CD4-positive, alpha-beta T cell treated with Interleukin-17A for 4 hours (primary cell): ENCODE measurements around the gene PIAS3.
"Not testable (repeated sequence)": the region's sequence is repeated elsewhere in the genome, so short reads cannot be mapped to it uniquely, and the experiment has no call there.

ENCODE experiments used
- DNase-seq: peaks from one replicate; pipeline ENCODE4 v3.0.0-alpha.2; 2020; ENCODE audit warnings: mixed read lengths

PIAS3 gene

DNA sequence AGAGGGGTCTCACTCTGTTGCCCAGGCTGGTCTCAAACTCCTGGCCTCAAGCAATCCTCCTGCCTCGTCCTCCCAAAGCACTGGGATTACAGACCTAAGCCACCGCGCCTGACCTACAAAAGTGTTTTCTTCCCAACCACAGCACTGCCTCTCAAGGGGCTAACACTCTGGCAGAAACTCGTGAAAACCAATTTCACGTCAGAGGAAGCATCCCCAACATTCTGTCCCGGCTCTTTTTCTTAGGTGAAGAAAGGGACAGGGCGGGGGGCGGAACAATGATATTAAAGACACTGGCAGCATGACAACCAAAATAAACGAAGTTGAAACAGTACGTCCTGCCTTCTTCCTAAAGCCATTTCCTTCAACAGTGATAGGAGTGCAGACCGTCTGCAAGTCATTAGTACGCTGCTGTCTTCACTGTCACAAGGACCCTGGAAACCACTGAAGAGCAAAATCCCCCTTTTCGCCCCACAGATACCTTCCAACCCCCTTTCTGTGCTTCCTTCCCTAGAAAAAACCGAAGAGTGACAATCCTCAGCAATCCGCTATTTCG, 36.0 kb downstream of the PIAS3 start:
- DNase-seq = not testable (repeated sequence)

DNA sequence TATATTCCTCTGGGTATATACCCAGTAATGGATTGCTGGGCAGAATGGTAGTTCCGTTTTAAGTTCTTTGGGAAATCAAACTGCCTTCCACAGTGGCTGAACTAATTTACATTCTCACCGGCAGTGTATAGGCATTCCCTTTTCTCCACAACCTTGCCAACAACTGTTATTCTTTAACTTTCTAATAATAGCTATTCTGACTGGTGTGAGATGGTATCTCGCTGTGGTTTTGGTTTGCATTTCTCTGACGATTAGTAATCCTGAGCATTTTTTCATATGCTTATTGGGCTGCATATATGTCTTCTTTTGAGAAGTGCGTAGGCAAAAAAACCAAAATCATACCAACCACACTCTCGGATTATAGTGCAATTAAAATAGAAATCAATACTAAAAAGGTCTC, 40.8 kb downstream of the PIAS3 start:
- DNase-seq = not testable (repeated sequence)

DNA sequence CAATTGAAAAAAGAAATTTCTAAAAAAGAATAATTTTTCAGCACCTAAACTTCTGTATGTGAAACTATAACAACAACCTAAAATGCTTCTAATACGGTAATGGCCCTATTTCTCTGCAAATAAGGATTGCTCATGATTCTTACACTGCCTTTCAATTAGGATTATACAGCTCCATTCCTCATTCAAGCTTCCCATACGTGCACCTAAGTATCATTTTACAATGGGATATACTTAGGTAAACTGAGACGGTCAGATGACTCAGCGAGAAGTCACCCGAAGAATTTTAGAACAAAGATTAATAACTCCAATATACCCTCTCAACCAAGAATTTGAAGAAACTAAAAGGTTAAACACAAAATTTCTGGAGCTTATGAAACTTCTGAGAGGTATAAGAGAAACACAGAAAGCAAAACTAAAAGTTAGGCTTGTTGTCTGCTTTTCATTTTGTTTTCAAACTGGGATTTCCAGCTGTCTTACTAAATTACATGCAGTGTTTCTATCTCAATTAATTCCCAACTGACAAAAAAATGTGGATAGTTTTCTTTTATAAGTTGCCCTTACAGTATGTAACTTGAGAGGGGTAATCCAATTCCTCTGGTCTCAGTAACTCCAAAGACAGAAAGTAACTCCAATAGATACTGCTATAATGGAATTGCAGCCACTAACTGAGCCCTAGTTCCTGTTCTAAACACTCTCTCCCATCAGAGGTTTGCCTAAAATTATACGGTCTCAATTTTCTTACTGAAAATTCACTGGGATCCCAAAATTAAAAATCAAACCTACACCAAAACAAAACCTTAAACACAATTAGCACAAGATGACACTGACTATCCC, 45.7 kb downstream of the PIAS3 start:
- not testable (repeated sequence) for DNase-seq

DNA sequence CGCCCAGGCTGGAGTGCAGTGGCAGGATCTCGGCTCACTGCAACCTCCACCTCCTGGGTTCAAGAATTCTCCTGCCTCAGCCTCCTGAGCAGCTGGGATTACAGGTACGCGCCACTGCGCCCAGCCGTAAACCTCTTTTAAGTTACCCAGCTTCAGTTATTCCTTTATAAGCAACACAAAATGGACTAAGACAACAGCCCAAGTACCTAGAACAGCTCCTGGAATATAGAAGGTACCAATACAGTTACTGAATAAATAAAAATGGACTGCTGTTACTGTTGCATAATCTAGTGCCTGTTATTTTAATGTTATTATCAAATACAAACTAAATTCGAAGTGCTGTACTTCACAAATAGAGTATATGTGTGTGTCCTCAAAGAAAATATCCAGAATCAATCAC, 52.0 kb downstream of the PIAS3 start:
- no peak for DNase-seq

DNA sequence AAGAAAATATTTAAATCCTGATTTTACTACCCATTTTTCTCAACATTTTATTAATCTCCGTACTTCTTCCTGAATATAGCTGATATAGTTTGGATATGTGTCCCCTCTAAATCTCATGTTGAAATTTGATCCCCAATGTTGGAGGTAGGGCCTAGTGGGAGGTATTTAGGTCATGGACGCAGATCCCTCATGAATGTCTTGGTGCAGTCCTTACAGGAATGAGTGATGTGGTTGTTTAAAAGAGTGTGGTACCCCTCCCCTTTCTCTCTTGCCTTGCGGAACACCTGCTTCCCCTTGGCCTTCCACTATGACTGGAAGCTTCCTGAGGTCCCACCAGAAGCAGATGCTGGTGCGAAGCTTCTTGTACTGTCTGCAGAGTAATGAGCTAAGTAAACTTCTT, 52.5 kb downstream of the PIAS3 start:
- no peak for DNase-seq

DNA sequence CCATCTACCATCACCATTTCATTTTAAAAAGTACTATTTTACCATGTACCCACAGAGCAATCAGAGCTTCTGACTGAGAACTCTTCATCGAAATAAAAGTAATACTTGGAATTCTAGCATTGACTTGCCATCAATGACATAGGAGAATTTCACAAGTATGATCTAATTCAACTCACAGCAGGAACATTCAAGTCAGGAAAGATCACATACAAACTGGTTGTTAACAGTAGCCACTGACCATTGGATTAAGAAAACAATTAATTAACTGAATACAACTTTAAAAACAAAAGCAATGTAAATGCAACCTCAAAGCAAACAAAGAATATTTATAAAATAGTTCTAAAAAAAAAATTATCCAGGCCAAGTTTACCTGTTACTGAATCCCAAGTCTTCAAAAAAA, 53.8 kb downstream of the PIAS3 start:
- DNase-seq = no peak

DNA sequence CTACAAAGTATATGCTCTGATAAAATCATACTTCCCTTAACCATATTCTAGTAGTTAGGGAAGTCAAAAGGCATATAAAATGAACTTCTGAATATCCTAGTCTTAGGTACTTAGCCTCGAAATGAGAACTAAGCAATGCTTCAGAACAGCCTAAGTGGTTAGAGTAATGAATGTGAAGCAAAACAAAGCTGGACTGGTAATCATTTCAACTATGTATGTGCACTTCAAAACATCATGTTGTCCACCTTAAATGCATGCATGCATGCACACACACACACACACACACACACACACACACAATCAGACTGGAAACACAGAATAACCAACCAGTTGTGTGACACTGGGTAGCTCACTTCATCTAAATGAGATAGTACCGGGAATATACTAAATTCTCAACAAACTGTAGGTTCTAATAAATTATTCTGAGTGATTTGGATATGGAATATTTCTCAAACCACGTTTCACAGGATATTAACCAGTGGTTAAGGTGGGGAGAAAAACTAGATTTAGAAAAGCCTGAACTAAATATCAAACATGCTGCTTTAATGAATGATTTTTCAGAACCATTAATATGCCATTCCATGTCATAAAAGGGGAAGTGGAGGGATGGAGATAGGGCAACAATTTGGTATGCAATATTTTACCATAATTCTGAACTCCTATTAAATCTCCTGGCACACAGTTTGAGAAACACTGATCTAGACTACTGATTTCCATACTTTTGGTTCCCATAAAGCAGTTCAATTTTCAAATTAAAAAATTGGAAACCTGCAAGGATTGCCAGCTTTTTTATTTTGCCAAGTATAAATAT, 54.4 kb downstream of the PIAS3 start:
- no peak for DNase-seq

DNA sequence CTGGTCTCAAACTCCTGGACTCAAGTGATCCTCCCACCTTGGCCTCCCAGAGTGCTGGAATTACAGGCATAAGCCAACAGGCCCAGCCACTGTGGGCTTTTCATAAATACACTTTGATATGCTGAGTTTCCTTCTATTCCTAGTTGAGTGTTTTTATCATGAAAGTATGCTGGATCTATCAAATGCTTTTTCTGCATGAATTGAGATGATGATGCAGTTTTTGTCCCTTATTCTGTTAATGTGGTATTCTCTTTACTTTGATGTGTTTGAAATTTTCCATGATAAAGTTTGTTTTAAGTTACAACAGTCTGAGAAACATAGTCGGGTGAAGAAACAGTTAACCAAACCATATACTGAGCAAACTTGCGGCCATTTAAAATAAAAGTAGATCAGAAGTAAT, 59.1 kb downstream of the PIAS3 start:
- no peak for DNase-seq
